DLD1 (cell line): Measurements from ENCODE around the gene NOL4L.

ENCODE experiments used
- in situ Hi-C: cut with HindIII; loops from 2 replicates; pipeline ENCODE4 v1.10.0; 2017; ENCODE audit warnings: low sequenced_read_pairs

The NOL4L gene

GRCh38 chr20:32585011-32585585, at the start of gene NOL4L:
Gene NOL4L (minus strand): TSS chr20:32585333. CDS start chr20:32584890, 443 bp downstream.
- in situ Hi-C loops: no loop called here

- in situ Hi-C loops: loop anchor here (25.0 kb wide), 1 partner anchor 122 kb away; no protein-coding TSS in a partner anchor
Observed at GRCh38 chr20:32634041-32634805, 49.1 kb upstream of the NOL4L start.

GRCh38 chr20:32632461-32633354, 47.6 kb upstream of the NOL4L start:
- in situ Hi-C loops: loop anchor here (25.0 kb wide), 1 partner anchor 120 kb away; no protein-coding TSS in a partner anchor

GRCh38 chr20:32631933-32632460, 46.9 kb upstream of the NOL4L start:
- in situ Hi-C loops: loop anchor here (25.0 kb wide), 1 partner anchor 120 kb away; no protein-coding TSS in a partner anchor

GRCh38 chr20:32629813-32630212, 44.7 kb upstream of the NOL4L start:
- in situ Hi-C loops: loop anchor here (25.0 kb wide), 1 partner anchor 118 kb away; no protein-coding TSS in a partner anchor

GRCh38 chr20:32628960-32629530, 43.9 kb upstream of the NOL4L start:
- in situ Hi-C loops: loop anchor here (25.0 kb wide), 1 partner anchor 117 kb away; no protein-coding TSS in a partner anchor

- in situ Hi-C loops: loop anchor here (25.0 kb wide), 1 partner anchor 115 kb away; no protein-coding TSS in a partner anchor
Observed at GRCh38 chr20:32626859-32627636, 41.9 kb upstream of the NOL4L start.

GRCh38 chr20:32626407-32626806, 41.3 kb upstream of the NOL4L start:
- in situ Hi-C loops: loop anchor here (25.0 kb wide), 1 partner anchor 114 kb away; no protein-coding TSS in a partner anchor

- in situ Hi-C loops: loop anchor here (25.0 kb wide), 1 partner anchor 114 kb away; no protein-coding TSS in a partner anchor
Observed at GRCh38 chr20:32625996-32626395, 40.9 kb upstream of the NOL4L start.

GRCh38 chr20:32624687-32625345, 39.7 kb upstream of the NOL4L start:
- in situ Hi-C loops: loop anchor here (25.0 kb wide), 1 partner anchor 113 kb away; no protein-coding TSS in a partner anchor

GRCh38 chr20:32623667-32624157, 38.6 kb upstream of the NOL4L start:
- in situ Hi-C loops: no loop called here

GRCh38 chr20:32622585-32623468, 37.7 kb upstream of the NOL4L start:
- in situ Hi-C loops: no loop called here

- in situ Hi-C loops: no loop called here
Observed at GRCh38 chr20:32621891-32622584, 36.9 kb upstream of the NOL4L start.

GRCh38 chr20:32621071-32621890, 36.1 kb upstream of the NOL4L start:
- in situ Hi-C loops: no loop called here

- in situ Hi-C loops: no loop called here
Observed at GRCh38 chr20:32619586-32619985, 34.5 kb upstream of the NOL4L start.

- in situ Hi-C loops: no loop called here
Observed at GRCh38 chr20:32614772-32615171, 29.6 kb upstream of the NOL4L start.
